Measurements from ENCODE around the gene SLIT3.

DNA sequence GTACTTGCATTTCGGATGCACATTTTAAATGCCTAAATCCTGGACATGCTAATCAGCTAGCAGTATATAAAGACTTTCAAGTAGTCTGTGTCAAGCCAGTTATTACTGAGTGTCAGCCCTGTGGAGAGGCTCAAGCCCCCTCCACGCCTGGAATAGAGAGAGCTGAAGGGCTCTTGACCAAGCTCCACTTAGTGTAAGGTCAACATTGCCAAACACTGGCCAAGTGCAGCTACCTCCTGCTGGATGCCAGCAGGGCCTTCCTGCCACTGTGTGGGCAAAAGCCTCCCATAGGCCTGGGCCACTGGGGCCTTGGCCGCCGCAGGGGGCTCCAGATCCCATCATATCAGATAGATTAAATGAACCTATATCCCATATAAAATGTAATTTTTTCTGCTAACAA is 482.4 kb downstream of the SLIT3 start:
- TF ChIP-seq, protein P1, sequence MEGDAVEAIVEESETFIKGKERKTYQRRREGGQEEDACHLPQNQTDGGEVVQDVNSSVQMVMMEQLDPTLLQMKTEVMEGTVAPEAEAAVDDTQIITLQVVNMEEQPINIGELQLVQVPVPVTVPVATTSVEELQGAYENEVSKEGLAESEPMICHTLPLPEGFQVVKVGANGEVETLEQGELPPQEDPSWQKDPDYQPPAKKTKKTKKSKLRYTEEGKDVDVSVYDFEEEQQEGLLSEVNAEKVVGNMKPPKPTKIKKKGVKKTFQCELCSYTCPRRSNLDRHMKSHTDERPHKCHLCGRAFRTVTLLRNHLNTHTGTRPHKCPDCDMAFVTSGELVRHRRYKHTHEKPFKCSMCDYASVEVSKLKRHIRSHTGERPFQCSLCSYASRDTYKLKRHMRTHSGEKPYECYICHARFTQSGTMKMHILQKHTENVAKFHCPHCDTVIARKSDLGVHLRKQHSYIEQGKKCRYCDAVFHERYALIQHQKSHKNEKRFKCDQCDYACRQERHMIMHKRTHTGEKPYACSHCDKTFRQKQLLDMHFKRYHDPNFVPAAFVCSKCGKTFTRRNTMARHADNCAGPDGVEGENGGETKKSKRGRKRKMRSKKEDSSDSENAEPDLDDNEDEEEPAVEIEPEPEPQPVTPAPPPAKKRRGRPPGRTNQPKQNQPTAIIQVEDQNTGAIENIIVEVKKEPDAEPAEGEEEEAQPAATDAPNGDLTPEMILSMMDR (IDR thresholded peaks at IDR 0.05): no peak
- no peak for TF ChIP-seq POLR2A (IDR thresholded peaks at IDR 0.05)
